Natural killer cell (primary cell): ENCODE results near the gene NEURL1B. TPM values are rescaled to one million over a fixed set of nuclear protein-coding genes. Genes with fewer than 3 reads are reported as not detected.

Experiments
- ATAC-seq, 3 donors: fragments of 150-1000 bp in 2 of 3; fragments of 200-7000 bp in 1 of 3; cut with Tn5 transposase; 1 replicate in 1 of 3; 2 replicates in 2 of 3; pipeline ENCODE4 v1.10.0; 2021; ENCODE audit warnings: mild to moderate bottlenecking in 2 of 3, moderate library complexity in 2 of 3
- DNase-seq, 2 donors: peaks; one replicate each; pipeline versions ENCODE4 v3.0.0 to v3.0.0-alpha.2; 2013 to 2021; ENCODE audit warnings: mixed read lengths in 1 of 2
- H3K27ac ChIP-seq: one replicate; pipeline ENCODE4 v1.5.1; 2013; ENCODE audit warnings: mild to moderate bottlenecking, low read length
- H3K27me3 ChIP-seq: one replicate; pipeline ENCODE4 v1.6.1; 2013; ENCODE audit warnings: low read length; ENCODE audit not compliant: control insufficient read depth, insufficient read depth
- H3K36me3 ChIP-seq: one replicate; pipeline ENCODE4 v1.6.1; 2013; ENCODE audit warnings: low read length; ENCODE audit not compliant: control insufficient read depth, insufficient read depth
- H3K4me1 ChIP-seq: one replicate; pipeline ENCODE4 v1.6.1; 2013; ENCODE audit warnings: low read length; ENCODE audit not compliant: control insufficient read depth, insufficient read depth
- H3K4me3 ChIP-seq: one replicate; pipeline ENCODE4 v1.5.1; 2013; ENCODE audit warnings: low read length
- H3K9me3 ChIP-seq: one replicate; pipeline ENCODE4 v1.6.1; 2013; ENCODE audit warnings: low read length; ENCODE audit not compliant: control insufficient read depth, insufficient read depth
- H3K27ac Mint-ChIP-seq, 2 donors: one replicate each; pipeline ENCODE4 v1.8.0; 2022; ENCODE audit warnings: mild to moderate bottlenecking in 2 of 2, mixed read lengths in 2 of 2, moderate library complexity in 1 of 2
- H3K27me3 Mint-ChIP-seq, 2 donors: one replicate each; pipeline ENCODE4 v1.8.0; 2022; ENCODE audit warnings: low read depth in 2 of 2, mixed read lengths in 2 of 2
- H3K36me3 Mint-ChIP-seq: one replicate; pipeline ENCODE4 v1.8.0; 2022; ENCODE audit warnings: mixed read lengths
- H3K4me1 Mint-ChIP-seq, 2 donors: one replicate each; pipeline ENCODE4 v1.8.0; 2022; ENCODE audit warnings: mixed read lengths in 2 of 2
- H3K4me3 Mint-ChIP-seq: one replicate; pipeline ENCODE4 v1.8.0; 2022; ENCODE audit warnings: mild to moderate bottlenecking, moderate library complexity, mixed read lengths
- H3K9me3 Mint-ChIP-seq, 2 donors: one replicate each; pipeline ENCODE4 v1.8.0; 2022; ENCODE audit warnings: mixed read lengths in 2 of 2
- CTCF ChIP-seq: fragments of 200-600 bp; IDR thresholded peaks from one replicate; pipeline ENCODE4 v1.8.0; 2022; ENCODE audit warnings: antibody characterized with exemption
- whole genome bisulfite sequencing: methylation state at CpG from one replicate; pipeline ENCODE4 v1.1.7; 2013; ENCODE audit warnings: missing lambda C conversion rate; ENCODE audit not compliant: insufficient coverage; 5-methylcytosine and 5-hydroxymethylcytosine counted together
- intact Hi-C: fragments of 100-400 bp; cut with micrococcal nuclease; formaldehyde crosslinking; loops from one replicate; pipeline ENCODE4 v1.14.2; 2022
- total RNA-seq, 4 donors: library from RNA; stranded (reverse); fragments of 120-200 nt in 1 of 4; gene quantifications; one replicate each; pipeline versions ENCODE4 v1.2.3 to v1.2.4, GENCODE V29; 2013 to 2022

NEURL1B gene
- total RNA-seq, 3 donors from 2014 or later (not counting 1 experiment from before 2014, with no cell fraction given) = 0.28 to 0.54 (median 0.45) TPM

- Mint-ChIP-seq H3K27me3 (peaks cover 12 to 21% of the 10 kb centered on the region in 2 donors), H3K27ac (no peak overlapping the region), H3K4me3 (no peak overlapping the region), H3K36me3 (no peaks in the 10 kb centered on the region), H3K4me1 (peaks cover 5 to 8% of the 10 kb centered on the region in 2 donors), H3K9me3 (no peaks in the 10 kb centered on the region)
- WGBS = 95% methylated on average over 9 of the region's 11 CpGs
- no peak overlapping the region for H3K27ac ChIP-seq
- DNase-seq (no peak), ATAC-seq (no peak)
- TF ChIP-seq CTCF = no peak
- no peaks in the 10 kb centered on the region for H3K36me3 ChIP-seq
- intact Hi-C loops = no loop called here
- no peak overlapping the region for H3K4me3 ChIP-seq
- peaks cover 6% of the 10 kb centered on the region for H3K4me1 ChIP-seq
- H3K27me3 ChIP-seq = no peaks in the 10 kb centered on the region
- H3K9me3 ChIP-seq = no peaks in the 10 kb centered on the region
These were observed 95.6 kb downstream of the NEURL1B start for GRCh38 chr5:172736508-172737135.

GRCh38 chr5:172739375-172739774, 98.3 kb downstream of the NEURL1B start:
- H3K9me3 Mint-ChIP-seq = no peaks in the 10 kb centered on the region
- no peaks in the 10 kb centered on the region for H3K27me3 ChIP-seq
- intact Hi-C loops = no loop called here
- 92% methylated on average over 5 of the region's 6 CpGs for WGBS
- H3K4me1 Mint-ChIP-seq = peaks cover 5 to 10% of the 10 kb centered on the region in 2 donors
- H3K27ac ChIP-seq = no peak overlapping the region
- no peak overlapping the region for H3K27ac Mint-ChIP-seq
- peaks cover 27% of the 10 kb centered on the region for H3K4me1 ChIP-seq
- TF ChIP-seq CTCF = no peak
- H3K36me3 Mint-ChIP-seq = no peaks in the 10 kb centered on the region
- no peak for DNase-seq
- no peaks in the 10 kb centered on the region for H3K9me3 ChIP-seq
- H3K4me3 ChIP-seq = no peak overlapping the region
- H3K36me3 ChIP-seq = no peaks in the 10 kb centered on the region
- peaks cover 7 to 9% of the 10 kb centered on the region in 2 donors for H3K27me3 Mint-ChIP-seq
- no peak overlapping the region for H3K4me3 Mint-ChIP-seq
- no peak for ATAC-seq

- no peaks in the 10 kb centered on the region for H3K36me3 Mint-ChIP-seq
- no peaks in the 10 kb centered on the region for H3K9me3 Mint-ChIP-seq
- intact Hi-C loops = no loop called here
- H3K27me3 Mint-ChIP-seq = peaks cover 6 to 7% of the 10 kb centered on the region in 2 donors
- WGBS = 88% methylated on average over 10 of the region's 15 CpGs
- no peak for DNase-seq
- H3K4me3 Mint-ChIP-seq = no peak overlapping the region
- Histone ChIP-seq H3K36me3 (no peaks in the 10 kb centered on the region), H3K27ac (no peak overlapping the region), H3K9me3 (no peaks in the 10 kb centered on the region), H3K27me3 (no peaks in the 10 kb centered on the region), H3K4me3 (no peak overlapping the region), H3K4me1 (peaks cover 33% of the 10 kb centered on the region)
- H3K27ac Mint-ChIP-seq = peak overlapping the region in 1 of 2 donors; percentile 10
- no peak for ATAC-seq
- no peak for TF ChIP-seq CTCF
- H3K4me1 Mint-ChIP-seq = peaks cover 11 to 17% of the 10 kb centered on the region in 2 donors
These were observed 99.6 kb downstream of the NEURL1B start for GRCh38 chr5:172740428-172741205.

Other genes starting within 250 kb of the NEURL1B start
- gene SH3PXD2B, start 186.7 kb upstream of the NEURL1B start, total RNA-seq = under 1 TPM in 2 of 3 donors, not detected in 1; 0.25 to 0.35 TPM
- 1,000 to 10,000 TPM; 1,579 to 2,725 (median 2,168) TPM for gene DUSP1, start 129.9 kb downstream of the NEURL1B start, total RNA-seq
- gene ERGIC1, start 193.0 kb downstream of the NEURL1B start, total RNA-seq = 100 to 1,000 TPM in 2 of 3 donors, 10 to 100 TPM in 1; 86.2 to 126 (median 121) TPM